Erythroblast (primary cell): Measurements from ENCODE around the gene ACTN2.

Source experiments
- GATA1 ChIP-seq: IDR thresholded peaks from 2 replicates; pipeline ENCODE4 v1.6.1; 2011; ENCODE audit warnings: low read depth, mild to moderate bottlenecking, control low read depth, low read length, moderate library complexity
- POLR2A ChIP-seq: IDR thresholded peaks from 2 replicates; pipeline ENCODE4 v1.6.1; 2011; ENCODE audit warnings: mild to moderate bottlenecking, low read length

DNA sequence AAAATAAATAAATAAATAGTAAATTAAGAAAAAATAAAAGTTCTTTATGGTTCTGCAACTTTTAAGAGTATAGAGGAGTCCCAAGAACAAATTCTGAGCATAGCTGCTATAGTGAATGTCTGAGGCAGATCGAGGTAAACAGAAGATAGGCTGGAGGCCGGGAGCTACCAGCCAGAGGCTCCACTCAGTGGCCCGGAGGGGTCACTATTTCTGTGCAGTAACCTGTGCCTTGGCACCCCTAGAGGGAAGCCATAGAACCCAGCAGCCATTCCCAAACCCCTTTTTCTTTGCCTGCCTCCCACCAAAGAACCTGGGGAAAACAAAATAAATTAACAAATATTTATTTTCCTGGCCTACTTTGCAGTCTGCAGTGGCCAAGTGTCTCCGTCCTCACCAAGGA is 43.5 kb upstream of the ACTN2 start:
- TF ChIP-seq POLR2A: no peak
- no peak for TF ChIP-seq GATA1
